Neural cell (in vitro differentiated cells): ENCODE measurements around the gene AGPAT1.

ENCODE experiments used
- EP300 ChIP-seq: fragments of 450-650 bp; conservative IDR thresholded peaks from 2 replicates; pipeline ENCODE4 v1.6.1; 2014; ENCODE audit warnings: antibody characterized with exemption, mild to moderate bottlenecking, moderate library complexity; ENCODE audit not compliant: poor library complexity, severe bottlenecking
- EZH2 ChIP-seq: fragments of 200-600, 300-800 bp; shearing (Covaris generic), sonication (generic); IDR thresholded peaks from 2 replicates; pipeline ENCODE4 v1.6.1; 2014; ENCODE audit warnings: antibody characterized with exemption, low read length, borderline replicate concordance, mild to moderate bottlenecking; ENCODE audit not compliant: insufficient read depth, poor library complexity, severe bottlenecking
- MXI1 ChIP-seq: fragments of 450-650 bp; conservative IDR thresholded peaks from 2 replicates; pipeline ENCODE4 v1.6.1; 2014; ENCODE audit warnings: antibody characterized with exemption, mild to moderate bottlenecking; ENCODE audit not compliant: poor library complexity, severe bottlenecking
- POLR2AphosphoS5 ChIP-seq: IDR thresholded peaks from 2 replicates; pipeline ENCODE4 v1.6.1; 2012
- SMC3 ChIP-seq: fragments of 450-650 bp; conservative IDR thresholded peaks from 2 replicates; pipeline ENCODE4 v1.6.1; 2014; ENCODE audit warnings: antibody characterized with exemption, mild to moderate bottlenecking, moderate library complexity; ENCODE audit not compliant: poor library complexity
- TAF1 ChIP-seq: IDR thresholded peaks from 2 replicates; pipeline ENCODE4 v1.6.1; 2012; ENCODE audit warnings: low read depth
- TF ChIP-seq, protein P1 (sequence below): fragments of 450-650 bp; IDR thresholded peaks from 2 replicates; pipeline ENCODE4 v1.5.1; 2014; ENCODE audit warnings: antibody characterized with exemption, mild to moderate bottlenecking, moderate library complexity; ENCODE audit not compliant: poor library complexity, severe bottlenecking
- TF ChIP-seq, protein P2 (sequence below): IDR thresholded peaks from 2 replicates; pipeline ENCODE4 v1.6.1; 2012; ENCODE audit warnings: borderline replicate concordance

DNA sequence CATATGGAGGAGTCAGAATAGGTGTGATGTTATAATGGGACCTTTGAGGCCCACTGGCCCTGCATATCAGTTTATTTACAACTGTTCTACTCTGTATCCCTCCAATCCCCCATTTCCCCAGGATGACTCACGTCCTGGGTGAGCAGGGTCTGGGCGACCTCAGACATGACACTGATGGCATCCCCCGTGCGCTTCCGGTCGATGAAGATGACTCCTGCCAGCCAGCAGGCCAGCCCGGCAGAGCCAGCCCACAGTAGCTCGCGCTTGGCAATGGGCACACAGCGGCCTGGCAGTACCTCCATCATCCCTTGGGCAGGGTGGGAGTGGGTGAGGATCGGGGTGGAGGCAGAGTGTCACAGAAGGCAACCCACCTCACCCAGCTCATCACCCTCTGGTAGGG is 5.6 kb downstream of the AGPAT1 start:
- TF ChIP-seq, protein P1, sequence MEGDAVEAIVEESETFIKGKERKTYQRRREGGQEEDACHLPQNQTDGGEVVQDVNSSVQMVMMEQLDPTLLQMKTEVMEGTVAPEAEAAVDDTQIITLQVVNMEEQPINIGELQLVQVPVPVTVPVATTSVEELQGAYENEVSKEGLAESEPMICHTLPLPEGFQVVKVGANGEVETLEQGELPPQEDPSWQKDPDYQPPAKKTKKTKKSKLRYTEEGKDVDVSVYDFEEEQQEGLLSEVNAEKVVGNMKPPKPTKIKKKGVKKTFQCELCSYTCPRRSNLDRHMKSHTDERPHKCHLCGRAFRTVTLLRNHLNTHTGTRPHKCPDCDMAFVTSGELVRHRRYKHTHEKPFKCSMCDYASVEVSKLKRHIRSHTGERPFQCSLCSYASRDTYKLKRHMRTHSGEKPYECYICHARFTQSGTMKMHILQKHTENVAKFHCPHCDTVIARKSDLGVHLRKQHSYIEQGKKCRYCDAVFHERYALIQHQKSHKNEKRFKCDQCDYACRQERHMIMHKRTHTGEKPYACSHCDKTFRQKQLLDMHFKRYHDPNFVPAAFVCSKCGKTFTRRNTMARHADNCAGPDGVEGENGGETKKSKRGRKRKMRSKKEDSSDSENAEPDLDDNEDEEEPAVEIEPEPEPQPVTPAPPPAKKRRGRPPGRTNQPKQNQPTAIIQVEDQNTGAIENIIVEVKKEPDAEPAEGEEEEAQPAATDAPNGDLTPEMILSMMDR = no peak
- TF ChIP-seq EZH2 = no peak
- no peak for TF ChIP-seq TAF1
- no peak for TF ChIP-seq POLR2AphosphoS5
- TF ChIP-seq SMC3 = no peak
- no peak for TF ChIP-seq EP300
- TF ChIP-seq, protein P2, sequence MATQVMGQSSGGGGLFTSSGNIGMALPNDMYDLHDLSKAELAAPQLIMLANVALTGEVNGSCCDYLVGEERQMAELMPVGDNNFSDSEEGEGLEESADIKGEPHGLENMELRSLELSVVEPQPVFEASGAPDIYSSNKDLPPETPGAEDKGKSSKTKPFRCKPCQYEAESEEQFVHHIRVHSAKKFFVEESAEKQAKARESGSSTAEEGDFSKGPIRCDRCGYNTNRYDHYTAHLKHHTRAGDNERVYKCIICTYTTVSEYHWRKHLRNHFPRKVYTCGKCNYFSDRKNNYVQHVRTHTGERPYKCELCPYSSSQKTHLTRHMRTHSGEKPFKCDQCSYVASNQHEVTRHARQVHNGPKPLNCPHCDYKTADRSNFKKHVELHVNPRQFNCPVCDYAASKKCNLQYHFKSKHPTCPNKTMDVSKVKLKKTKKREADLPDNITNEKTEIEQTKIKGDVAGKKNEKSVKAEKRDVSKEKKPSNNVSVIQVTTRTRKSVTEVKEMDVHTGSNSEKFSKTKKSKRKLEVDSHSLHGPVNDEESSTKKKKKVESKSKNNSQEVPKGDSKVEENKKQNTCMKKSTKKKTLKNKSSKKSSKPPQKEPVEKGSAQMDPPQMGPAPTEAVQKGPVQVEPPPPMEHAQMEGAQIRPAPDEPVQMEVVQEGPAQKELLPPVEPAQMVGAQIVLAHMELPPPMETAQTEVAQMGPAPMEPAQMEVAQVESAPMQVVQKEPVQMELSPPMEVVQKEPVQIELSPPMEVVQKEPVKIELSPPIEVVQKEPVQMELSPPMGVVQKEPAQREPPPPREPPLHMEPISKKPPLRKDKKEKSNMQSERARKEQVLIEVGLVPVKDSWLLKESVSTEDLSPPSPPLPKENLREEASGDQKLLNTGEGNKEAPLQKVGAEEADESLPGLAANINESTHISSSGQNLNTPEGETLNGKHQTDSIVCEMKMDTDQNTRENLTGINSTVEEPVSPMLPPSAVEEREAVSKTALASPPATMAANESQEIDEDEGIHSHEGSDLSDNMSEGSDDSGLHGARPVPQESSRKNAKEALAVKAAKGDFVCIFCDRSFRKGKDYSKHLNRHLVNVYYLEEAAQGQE = no peak
- no peak for TF ChIP-seq MXI1
